RWPE2 (cell line): Measurements from ENCODE around the gene YBX2.
"Not testable (repeated sequence)": the region's sequence is repeated elsewhere in the genome, so short reads cannot be mapped to it uniquely, and the experiment has no call there.

ENCODE experiments used
- ATAC-seq: fragments of 200-7000 bp; cut with Tn5 transposase; 3 replicates; pipeline ENCODE4 v1.9.1; 2021; ENCODE audit warnings: low read depth
- DNase-seq: peaks from one replicate; pipeline ENCODE4 v3.0.0-alpha.2; 2020; ENCODE audit warnings: low spot score
- H3K27ac ChIP-seq: fragments of 450-650 bp; 2 replicates; pipeline ENCODE4 v1.5.1; 2017; ENCODE audit warnings: mild to moderate bottlenecking; ENCODE audit not compliant: poor library complexity, severe bottlenecking
- H3K27me3 ChIP-seq: fragments of 250-450 bp; sonication (Bioruptor Pico); 2 replicates; pipeline ENCODE4 v1.5.1; 2021; ENCODE audit warnings: mild to moderate bottlenecking, moderate library complexity; ENCODE audit not compliant: insufficient read depth, poor library complexity, severe bottlenecking
- H3K36me3 ChIP-seq: fragments of 250-450 bp; sonication (Bioruptor Pico); 2 replicates; pipeline ENCODE4 v1.5.1; 2020; ENCODE audit warnings: low read depth, mild to moderate bottlenecking, moderate library complexity
- H3K4me1 ChIP-seq: fragments of 250-450 bp; sonication (Bioruptor Pico); 2 replicates; pipeline ENCODE4 v1.5.1; 2021; ENCODE audit warnings: mild to moderate bottlenecking, moderate library complexity; ENCODE audit not compliant: insufficient read depth, poor library complexity, severe bottlenecking
- H3K4me3 ChIP-seq: fragments of 250-450 bp; sonication (Bioruptor Pico); 2 replicates; pipeline ENCODE4 v1.5.1; 2021; ENCODE audit warnings: mild to moderate bottlenecking, moderate library complexity; ENCODE audit not compliant: severe bottlenecking
- H3K9me3 ChIP-seq: fragments of 250-450 bp; sonication (Bioruptor Pico); 2 replicates; pipeline ENCODE4 v1.5.1; 2021; ENCODE audit warnings: mild to moderate bottlenecking, moderate library complexity; ENCODE audit not compliant: severe bottlenecking
- TF ChIP-seq, protein P1 (sequence below): fragments of 450-650 bp; IDR thresholded peaks from one replicate; pipeline ENCODE4 v1.5.1; 2017; ENCODE audit warnings: mild to moderate bottlenecking, moderate library complexity; ENCODE audit not compliant: poor library complexity, severe bottlenecking

Gene YBX2

DNA sequence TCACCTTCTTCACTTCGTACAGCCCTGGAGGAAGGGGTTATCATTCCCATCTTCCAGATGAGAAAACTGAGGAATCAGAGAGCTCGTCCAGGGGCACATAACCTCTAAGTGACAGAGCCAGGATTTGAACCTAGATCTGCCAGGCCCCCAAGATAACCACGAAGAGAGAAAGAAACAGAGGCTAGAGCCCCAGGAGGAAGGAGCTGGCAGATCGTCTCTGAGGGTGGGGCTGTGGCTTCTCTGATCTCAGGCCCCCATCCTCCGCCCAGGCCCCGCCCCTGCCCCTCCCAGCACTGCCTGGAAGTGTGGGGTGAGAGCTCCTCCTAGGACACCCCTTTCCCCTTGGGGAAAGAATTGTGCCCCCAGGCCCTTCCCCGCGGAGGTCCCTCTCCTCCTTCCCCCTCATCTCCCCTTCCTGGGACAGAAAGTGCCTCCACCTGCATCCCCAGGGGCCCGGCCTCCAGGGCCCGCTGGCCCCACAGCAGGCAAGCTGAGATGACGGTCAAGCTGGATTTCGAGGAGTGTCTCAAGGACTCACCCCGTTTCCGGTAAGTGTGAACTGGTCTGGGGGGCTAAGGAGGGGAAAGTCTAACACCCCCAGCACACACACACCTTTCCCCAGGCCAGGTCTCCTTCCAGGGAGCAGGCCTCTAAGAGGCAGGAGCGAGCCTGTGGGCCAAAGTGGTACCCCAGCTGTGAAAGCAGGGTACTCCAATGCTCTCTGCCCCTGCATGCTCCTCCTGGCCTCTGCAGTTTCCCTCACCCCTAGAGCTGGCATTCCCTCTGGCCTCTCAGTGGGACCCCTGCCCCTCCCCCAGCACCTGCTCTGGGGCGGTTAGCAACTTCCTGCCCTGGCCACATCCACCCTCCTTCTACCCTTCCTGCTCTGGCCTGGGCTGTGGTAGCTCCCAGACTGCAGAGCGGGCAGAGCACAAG lies 42.1 kb upstream of the YBX2 start, which contains the start of gene ACAP1:
TSS of gene ACAP1 (plus strand) at position 290 of the 936 bp plus-strand sequence. CDS start at position 496, 206 bp downstream.
- ATAC-seq, result no peak

GRCh38 chr17:7335765-7336164 lies 41.3 kb upstream of the YBX2 start:
- not testable (repeated sequence) for DNase-seq, H3K27ac ChIP-seq, H3K9me3 ChIP-seq, H3K4me1 ChIP-seq, ATAC-seq, H3K27me3 ChIP-seq, H3K4me3 ChIP-seq, H3K36me3 ChIP-seq

More for the DNA sequence above, 42.1 kb upstream of the YBX2 start, which contains the start of gene ACAP1:
- no peak within 1 kb of the TSS for H3K4me3 ChIP-seq
- no peak within 1 kb of the TSS for H3K27ac ChIP-seq
- H3K27me3 ChIP-seq, result no peaks in the 10 kb centered on the region
- H3K36me3 ChIP-seq, result no peaks in the 10 kb centered on the region
- H3K9me3 ChIP-seq, result no peaks in the 10 kb centered on the region
- TF ChIP-seq, protein P1, sequence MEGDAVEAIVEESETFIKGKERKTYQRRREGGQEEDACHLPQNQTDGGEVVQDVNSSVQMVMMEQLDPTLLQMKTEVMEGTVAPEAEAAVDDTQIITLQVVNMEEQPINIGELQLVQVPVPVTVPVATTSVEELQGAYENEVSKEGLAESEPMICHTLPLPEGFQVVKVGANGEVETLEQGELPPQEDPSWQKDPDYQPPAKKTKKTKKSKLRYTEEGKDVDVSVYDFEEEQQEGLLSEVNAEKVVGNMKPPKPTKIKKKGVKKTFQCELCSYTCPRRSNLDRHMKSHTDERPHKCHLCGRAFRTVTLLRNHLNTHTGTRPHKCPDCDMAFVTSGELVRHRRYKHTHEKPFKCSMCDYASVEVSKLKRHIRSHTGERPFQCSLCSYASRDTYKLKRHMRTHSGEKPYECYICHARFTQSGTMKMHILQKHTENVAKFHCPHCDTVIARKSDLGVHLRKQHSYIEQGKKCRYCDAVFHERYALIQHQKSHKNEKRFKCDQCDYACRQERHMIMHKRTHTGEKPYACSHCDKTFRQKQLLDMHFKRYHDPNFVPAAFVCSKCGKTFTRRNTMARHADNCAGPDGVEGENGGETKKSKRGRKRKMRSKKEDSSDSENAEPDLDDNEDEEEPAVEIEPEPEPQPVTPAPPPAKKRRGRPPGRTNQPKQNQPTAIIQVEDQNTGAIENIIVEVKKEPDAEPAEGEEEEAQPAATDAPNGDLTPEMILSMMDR, result no peak
- no peaks in the 10 kb centered on the region for H3K4me1 ChIP-seq
- peak; percentile 36 for DNase-seq

- no peak for ATAC-seq
- H3K4me1 ChIP-seq, result no peaks in the 10 kb centered on the region
- H3K36me3 ChIP-seq, result no peaks in the 10 kb centered on the region
- no peak for DNase-seq
- H3K27ac ChIP-seq, result no peak overlapping the region
- H3K27me3 ChIP-seq, result no peaks in the 10 kb centered on the region
- H3K9me3 ChIP-seq, result no peaks in the 10 kb centered on the region
- no peak overlapping the region for H3K4me3 ChIP-seq
- TF ChIP-seq, protein P1, result no peak
These were observed 40.6 kb upstream of the YBX2 start for GRCh38 chr17:7334938-7335538.

DNA sequence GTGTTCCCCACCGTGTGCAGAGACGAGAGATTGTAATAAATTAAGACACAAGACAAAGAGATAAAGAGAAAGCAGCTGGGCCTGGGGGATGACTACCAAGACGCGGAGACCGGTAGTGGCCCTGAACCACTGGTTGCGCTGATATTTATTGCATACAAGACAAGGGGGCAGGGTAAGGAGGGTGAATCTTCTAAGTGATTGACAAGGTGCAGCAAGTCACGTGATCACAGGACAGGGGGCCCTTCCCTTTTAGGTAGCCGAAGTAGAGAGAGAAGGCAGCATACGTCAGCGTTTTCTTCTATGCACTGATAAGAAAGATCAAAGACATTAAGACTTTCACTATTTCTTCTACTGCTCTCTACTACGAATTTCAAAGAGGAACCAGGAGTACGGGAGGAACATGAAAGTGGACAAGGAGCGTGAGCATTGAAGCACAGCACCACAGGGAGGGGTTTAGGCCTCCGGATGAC lies 38.2 kb upstream of the YBX2 start:
- not testable (repeated sequence) for H3K4me1 ChIP-seq, H3K4me3 ChIP-seq, H3K27ac ChIP-seq

DNA sequence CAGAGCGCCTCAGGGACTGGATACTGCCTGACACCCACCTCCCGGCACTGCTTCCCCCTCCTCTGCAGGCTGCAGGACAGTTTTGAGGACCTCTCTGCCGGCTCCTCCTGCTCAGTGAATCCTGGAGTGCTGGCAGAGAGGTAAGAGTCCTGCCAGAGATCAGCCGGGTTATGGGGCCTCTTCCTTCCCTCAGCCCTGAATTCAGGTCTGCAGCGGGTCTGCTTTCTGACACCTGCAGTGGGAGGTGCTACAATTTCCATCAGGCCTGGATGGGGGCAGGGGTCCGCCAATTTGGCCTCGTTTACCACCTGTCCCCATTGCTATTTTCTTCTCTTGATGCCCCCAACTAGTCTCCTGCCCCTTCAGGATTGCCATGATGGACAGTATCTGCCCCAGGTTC lies 37.7 kb upstream of the YBX2 start:
- TF ChIP-seq, protein P1, result no peak
- peak; percentile 29 for DNase-seq
- H3K36me3 ChIP-seq, result no peaks in the 10 kb centered on the region
- H3K4me3 ChIP-seq, result no peak overlapping the region
- no peaks in the 10 kb centered on the region for H3K27me3 ChIP-seq
- no peaks in the 10 kb centered on the region for H3K4me1 ChIP-seq
- no peak overlapping the region for H3K27ac ChIP-seq
- ATAC-seq, result no peak
- H3K9me3 ChIP-seq, result no peaks in the 10 kb centered on the region

More for the DNA sequence above, 38.2 kb upstream of the YBX2 start:
- not testable (repeated sequence) for DNase-seq, H3K36me3 ChIP-seq, H3K9me3 ChIP-seq, H3K27me3 ChIP-seq, ATAC-seq
